ENCODE data around the gene MPZL2.

MPZL2 gene

DNA sequence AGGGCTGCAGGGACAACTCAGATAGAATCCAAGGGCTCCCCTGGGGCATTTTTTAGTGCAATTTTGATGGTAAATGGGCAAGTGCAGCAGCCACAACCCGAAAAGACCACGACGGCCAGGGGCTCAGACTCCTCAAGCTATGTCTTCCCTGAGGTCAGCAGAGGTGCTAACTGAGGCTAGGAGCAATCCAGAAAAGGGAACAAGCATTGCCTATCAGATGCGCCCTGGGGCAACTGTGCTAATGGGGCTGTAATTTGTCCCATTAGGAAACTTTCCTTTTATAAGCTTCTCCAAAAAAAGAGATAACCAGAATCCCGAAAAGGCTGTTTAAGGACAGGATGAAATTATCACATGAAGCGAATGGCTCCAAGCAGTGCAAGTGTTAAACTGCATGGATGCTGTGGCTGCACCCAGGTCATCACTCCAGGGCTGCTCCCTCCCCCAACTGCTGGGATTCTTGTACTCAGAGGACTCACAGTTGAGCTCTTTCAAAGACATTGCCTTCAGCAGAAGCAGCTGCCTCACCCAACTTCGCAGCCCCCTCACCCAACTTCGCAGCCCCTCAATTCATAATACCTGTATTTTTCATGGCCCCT is 37.6 kb upstream of the MPZL2 start:
- Histone ChIP-seq H3K4me2 (ENCODE audit: low read length) (no peak overlapping the region), H3K4me3 (ENCODE audit: low read length) (no peak overlapping the region), H3K27me3 (ENCODE audit: control insufficient read depth, insufficient read depth, low read length) (peaks cover 32% of the 10 kb centered on the region), H3K4me1 (ENCODE audit: control insufficient read depth, insufficient read depth, low read length) (no peaks in the 10 kb centered on the region), H3K9ac (ENCODE audit: low read depth, low read length) (no peak overlapping the region), H3K36me3 (ENCODE audit: insufficient read depth, low read length) (no peaks in the 10 kb centered on the region), H3K9me3 (replicated peaks; ENCODE audit: low read length) (no peaks in the 10 kb centered on the region)

DNA sequence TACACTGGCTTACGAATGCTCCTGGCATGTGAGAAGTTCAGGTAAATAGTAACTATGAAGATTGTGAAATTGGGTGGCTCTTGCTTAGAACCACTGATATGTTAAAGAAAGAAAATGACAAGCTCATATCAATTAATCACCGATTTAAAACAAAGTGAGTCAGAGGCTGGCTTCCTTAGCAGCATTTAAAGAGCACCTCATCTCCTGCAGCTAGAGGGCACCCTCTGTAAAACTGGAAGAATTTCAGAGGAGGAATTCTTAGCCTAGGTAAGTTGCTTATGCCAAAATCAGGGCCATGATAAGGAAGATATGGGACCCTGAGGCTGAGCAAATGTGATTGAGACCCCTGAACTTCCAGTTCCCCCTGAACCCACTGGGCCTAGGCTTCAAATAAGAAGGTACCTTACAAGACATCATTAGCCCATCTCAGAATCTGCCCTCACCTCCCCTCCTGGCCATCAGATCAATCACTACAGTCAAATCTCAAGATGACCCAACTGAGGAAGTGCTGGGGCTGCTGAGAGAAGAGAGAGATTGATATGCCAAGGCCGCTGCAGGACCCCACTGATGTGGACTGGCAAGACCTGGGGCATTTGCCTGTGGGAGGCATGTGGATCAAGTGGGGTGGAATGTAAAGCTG is 31.8 kb upstream of the MPZL2 start:
- Histone ChIP-seq H3K9me3 (replicated peaks; ENCODE audit: low read length) (no peaks in the 10 kb centered on the region), H3K4me2 (ENCODE audit: low read length) (no peak overlapping the region), H3K9ac (ENCODE audit: low read depth, low read length) (no peak overlapping the region), H3K27me3 (ENCODE audit: control insufficient read depth, insufficient read depth, low read length) (peaks cover 29% of the 10 kb centered on the region), H3K4me1 (ENCODE audit: control insufficient read depth, insufficient read depth, low read length) (no peaks in the 10 kb centered on the region), H3K36me3 (ENCODE audit: insufficient read depth, low read length) (no peaks in the 10 kb centered on the region), H3K4me3 (ENCODE audit: low read length) (no peak overlapping the region)

DNA sequence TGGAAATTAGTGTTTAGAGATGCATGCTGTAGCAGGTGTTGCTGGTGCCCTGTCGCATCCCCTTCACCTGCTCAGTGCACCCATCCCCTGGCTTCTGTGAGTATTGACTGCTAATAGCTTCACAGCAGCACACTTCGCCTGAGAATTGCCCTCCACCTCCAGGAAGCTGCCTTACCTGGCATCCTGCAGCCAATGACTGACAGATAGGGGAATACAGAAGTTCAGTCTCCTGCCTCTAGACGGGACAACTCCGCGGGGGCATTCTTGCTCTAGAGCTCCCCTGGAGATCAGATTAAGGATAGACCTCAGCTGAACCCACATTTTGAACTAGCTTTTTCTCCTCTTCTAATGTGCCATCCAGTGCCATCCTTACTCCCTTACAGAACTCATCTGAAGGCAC is 31.1 kb upstream of the MPZL2 start:
- Histone ChIP-seq H3K9ac (ENCODE audit: low read depth, low read length) (no peak overlapping the region), H3K4me3 (ENCODE audit: low read length) (no peak overlapping the region), H3K9me3 (replicated peaks; ENCODE audit: low read length) (no peaks in the 10 kb centered on the region), H3K4me2 (ENCODE audit: low read length) (no peak overlapping the region), H3K27me3 (ENCODE audit: control insufficient read depth, insufficient read depth, low read length) (peaks cover 27% of the 10 kb centered on the region), H3K36me3 (ENCODE audit: insufficient read depth, low read length) (no peaks in the 10 kb centered on the region), H3K4me1 (ENCODE audit: control insufficient read depth, insufficient read depth, low read length) (no peaks in the 10 kb centered on the region)

DNA sequence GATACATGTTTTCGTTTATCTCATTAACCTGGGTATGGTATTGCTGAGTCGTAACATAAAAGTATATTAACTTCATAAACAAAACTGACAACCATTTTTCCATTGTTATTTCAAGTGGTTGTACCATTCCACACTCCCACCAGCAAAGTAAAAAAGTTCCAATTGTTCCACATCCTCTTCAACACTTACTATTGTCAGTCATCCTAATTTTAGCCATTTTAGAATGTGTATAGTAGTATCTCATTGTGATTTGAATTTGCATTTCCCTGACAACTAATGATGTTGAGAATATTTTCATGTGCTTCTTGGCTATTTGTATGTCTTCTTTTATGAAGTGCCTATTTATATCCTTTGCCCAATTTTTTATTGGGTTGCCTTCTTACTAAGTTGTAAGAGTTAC is 30.0 kb upstream of the MPZL2 start:
- Histone ChIP-seq H3K4me1 (ENCODE audit: control insufficient read depth, insufficient read depth, low read length) (no peaks in the 10 kb centered on the region), H3K9me3 (replicated peaks; ENCODE audit: low read length) (no peaks in the 10 kb centered on the region), H3K27me3 (ENCODE audit: control insufficient read depth, insufficient read depth, low read length) (peaks cover 27% of the 10 kb centered on the region), H3K4me3 (ENCODE audit: low read length) (no peak overlapping the region), H3K9ac (ENCODE audit: low read depth, low read length) (no peak overlapping the region), H3K4me2 (ENCODE audit: low read length) (no peak overlapping the region), H3K36me3 (ENCODE audit: insufficient read depth, low read length) (no peaks in the 10 kb centered on the region)

DNA sequence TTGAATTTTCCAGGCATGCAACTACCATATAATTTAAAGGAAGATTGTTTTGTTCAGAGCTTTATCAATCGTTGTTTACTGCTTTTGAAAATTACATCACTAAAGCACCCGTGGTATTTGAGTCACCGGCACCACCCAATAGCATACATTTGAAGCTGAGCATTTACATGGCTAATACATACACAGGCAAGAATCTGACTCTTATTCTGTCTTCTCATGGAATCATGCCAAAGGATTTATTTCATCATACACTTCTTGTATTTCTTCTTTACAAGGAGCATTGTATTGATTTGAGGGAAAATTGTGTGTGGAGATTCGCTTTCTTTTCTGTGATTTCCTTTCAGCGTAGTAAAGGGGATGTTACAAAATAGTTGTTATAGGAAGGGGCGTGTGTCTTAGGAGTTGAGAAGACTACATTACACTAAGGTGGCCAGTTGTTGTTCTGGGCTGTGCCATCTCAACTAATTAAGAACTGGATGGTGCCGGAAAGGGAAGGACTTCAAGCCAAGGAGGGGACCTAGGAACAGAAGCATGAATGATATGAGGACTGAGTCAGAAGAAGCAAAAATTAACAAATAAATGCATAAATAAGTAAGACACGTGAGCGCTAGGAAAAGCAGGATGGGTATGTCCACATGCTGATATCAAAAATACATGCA is 27.5 kb upstream of the MPZL2 start:
- H3K9ac ChIP-seq (ENCODE audit: low read depth, low read length): no peak overlapping the region

DNA sequence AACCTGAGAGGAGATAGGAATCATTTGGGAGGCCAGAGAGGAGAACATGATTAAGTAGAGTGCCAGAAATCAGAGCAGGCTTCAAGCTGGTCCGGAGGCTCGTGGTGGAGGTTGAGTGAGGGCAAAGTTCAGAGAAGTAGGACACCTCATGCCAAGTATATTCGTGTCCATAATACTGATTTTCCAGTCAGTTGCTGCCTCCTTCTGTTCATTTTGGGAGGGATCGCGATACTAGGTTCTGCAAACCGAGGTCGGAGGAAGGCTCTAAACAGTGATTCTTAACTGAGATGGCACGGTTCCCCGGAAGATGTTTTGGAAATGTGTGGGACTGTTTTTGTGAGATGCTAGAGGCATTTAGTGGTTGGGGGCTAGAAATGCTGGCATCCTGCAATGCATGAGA is 26.8 kb upstream of the MPZL2 start:
- Histone ChIP-seq H3K4me2 (ENCODE audit: low read length) (no peak overlapping the region), H3K4me1 (ENCODE audit: control insufficient read depth, insufficient read depth, low read length) (no peaks in the 10 kb centered on the region), H3K27me3 (ENCODE audit: control insufficient read depth, insufficient read depth, low read length) (peaks cover 29% of the 10 kb centered on the region), H3K4me3 (ENCODE audit: low read length) (no peak overlapping the region), H3K36me3 (ENCODE audit: insufficient read depth, low read length) (no peaks in the 10 kb centered on the region), H3K9ac (ENCODE audit: low read depth, low read length) (no peak overlapping the region), H3K9me3 (replicated peaks; ENCODE audit: low read length) (no peaks in the 10 kb centered on the region)

More for the DNA sequence above, 27.5 kb upstream of the MPZL2 start:
- Histone ChIP-seq H3K9me3 (replicated peaks; ENCODE audit: low read length) (no peaks in the 10 kb centered on the region), H3K4me1 (ENCODE audit: control insufficient read depth, insufficient read depth, low read length) (no peaks in the 10 kb centered on the region), H3K36me3 (ENCODE audit: insufficient read depth, low read length) (no peaks in the 10 kb centered on the region), H3K4me2 (ENCODE audit: low read length) (no peak overlapping the region), H3K4me3 (ENCODE audit: low read length) (no peak overlapping the region), H3K27me3 (ENCODE audit: control insufficient read depth, insufficient read depth, low read length) (peaks cover 29% of the 10 kb centered on the region)

DNA sequence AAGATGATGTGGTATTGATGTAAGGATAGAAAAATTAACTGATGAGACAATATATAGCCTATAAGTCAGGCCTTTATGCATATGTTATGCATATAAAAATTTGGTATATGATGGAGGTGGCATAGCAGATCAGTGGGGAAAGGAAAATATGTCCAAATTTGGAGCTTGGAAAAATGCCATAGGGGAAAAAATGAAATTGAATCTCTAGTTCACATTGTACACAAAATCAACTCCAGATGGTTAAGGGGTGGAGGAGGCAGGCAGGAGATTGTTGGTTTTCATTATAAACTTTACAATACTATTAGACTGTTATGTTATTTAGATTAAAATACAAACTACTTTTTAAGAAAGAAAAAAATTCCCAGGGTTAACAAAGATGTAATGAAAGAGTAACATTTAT is 25.3 kb upstream of the MPZL2 start:
- no peaks in the 10 kb centered on the region for H3K36me3 ChIP-seq (ENCODE audit: insufficient read depth, low read length)
- H3K27me3 ChIP-seq (ENCODE audit: control insufficient read depth, insufficient read depth, low read length): peaks cover 26% of the 10 kb centered on the region
- H3K4me2 ChIP-seq (ENCODE audit: low read length): no peak overlapping the region
- no peak overlapping the region for H3K4me3 ChIP-seq (ENCODE audit: low read length)
- H3K9me3 ChIP-seq (replicated peaks; ENCODE audit: low read length): no peaks in the 10 kb centered on the region
- H3K9ac ChIP-seq (ENCODE audit: low read depth, low read length): no peak overlapping the region
- H3K4me1 ChIP-seq (ENCODE audit: control insufficient read depth, insufficient read depth, low read length): no peaks in the 10 kb centered on the region

DNA sequence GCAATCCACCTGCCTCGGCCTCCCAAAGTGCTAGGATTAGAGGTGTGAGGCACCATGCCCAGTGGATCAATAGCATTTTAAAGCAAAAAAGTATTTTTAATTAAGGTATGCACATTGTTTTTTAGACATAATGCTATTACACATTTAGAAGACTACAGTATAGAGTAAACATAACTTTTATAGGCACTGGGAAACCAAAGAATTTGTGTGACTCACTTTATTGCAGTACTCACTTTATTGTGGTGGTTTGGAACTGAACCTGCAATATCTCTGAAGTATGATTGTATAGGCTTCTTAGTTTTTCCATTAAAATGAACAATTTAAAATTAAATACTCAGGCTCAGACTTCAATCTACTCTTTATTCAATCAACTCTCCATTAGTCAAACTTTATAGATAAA is 22.9 kb upstream of the MPZL2 start:
- H3K9ac ChIP-seq (ENCODE audit: low read depth, low read length): no peak overlapping the region
- H3K36me3 ChIP-seq (ENCODE audit: insufficient read depth, low read length): no peaks in the 10 kb centered on the region
- peaks cover 32% of the 10 kb centered on the region for H3K27me3 ChIP-seq (ENCODE audit: control insufficient read depth, insufficient read depth, low read length)
- H3K9me3 ChIP-seq (replicated peaks; ENCODE audit: low read length): no peaks in the 10 kb centered on the region
- H3K4me2 ChIP-seq (ENCODE audit: low read length): no peak overlapping the region
- no peaks in the 10 kb centered on the region for H3K4me1 ChIP-seq (ENCODE audit: control insufficient read depth, insufficient read depth, low read length)
- H3K4me3 ChIP-seq (ENCODE audit: low read length): no peak overlapping the region

DNA sequence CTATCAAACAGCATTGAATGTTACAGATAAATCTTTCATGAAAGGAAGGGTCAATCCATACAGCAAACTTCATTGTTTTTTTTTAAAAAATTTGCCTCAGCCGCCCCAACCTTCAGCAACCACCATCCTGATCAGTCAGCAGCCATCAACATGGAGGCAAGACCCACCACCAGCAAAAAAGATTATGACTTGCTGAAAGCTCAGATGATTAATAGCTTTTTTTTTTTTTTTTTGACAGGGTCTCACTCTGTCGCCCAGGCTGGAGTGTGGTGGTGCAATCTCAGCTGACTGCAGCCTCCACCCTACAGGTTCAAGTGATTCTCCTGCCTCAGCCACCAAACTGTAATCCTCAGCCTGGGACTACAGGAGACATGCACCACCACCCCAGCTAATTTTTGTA is 22.4 kb upstream of the MPZL2 start:
- no peak overlapping the region for H3K9ac ChIP-seq (ENCODE audit: low read depth, low read length)
- no peak overlapping the region for H3K4me2 ChIP-seq (ENCODE audit: low read length)
- H3K36me3 ChIP-seq (ENCODE audit: insufficient read depth, low read length): no peaks in the 10 kb centered on the region
- no peaks in the 10 kb centered on the region for H3K9me3 ChIP-seq (replicated peaks; ENCODE audit: low read length)
- H3K4me1 ChIP-seq (ENCODE audit: control insufficient read depth, insufficient read depth, low read length): no peaks in the 10 kb centered on the region
- peaks cover 28% of the 10 kb centered on the region for H3K27me3 ChIP-seq (ENCODE audit: control insufficient read depth, insufficient read depth, low read length)
- no peak overlapping the region for H3K4me3 ChIP-seq (ENCODE audit: low read length)

DNA sequence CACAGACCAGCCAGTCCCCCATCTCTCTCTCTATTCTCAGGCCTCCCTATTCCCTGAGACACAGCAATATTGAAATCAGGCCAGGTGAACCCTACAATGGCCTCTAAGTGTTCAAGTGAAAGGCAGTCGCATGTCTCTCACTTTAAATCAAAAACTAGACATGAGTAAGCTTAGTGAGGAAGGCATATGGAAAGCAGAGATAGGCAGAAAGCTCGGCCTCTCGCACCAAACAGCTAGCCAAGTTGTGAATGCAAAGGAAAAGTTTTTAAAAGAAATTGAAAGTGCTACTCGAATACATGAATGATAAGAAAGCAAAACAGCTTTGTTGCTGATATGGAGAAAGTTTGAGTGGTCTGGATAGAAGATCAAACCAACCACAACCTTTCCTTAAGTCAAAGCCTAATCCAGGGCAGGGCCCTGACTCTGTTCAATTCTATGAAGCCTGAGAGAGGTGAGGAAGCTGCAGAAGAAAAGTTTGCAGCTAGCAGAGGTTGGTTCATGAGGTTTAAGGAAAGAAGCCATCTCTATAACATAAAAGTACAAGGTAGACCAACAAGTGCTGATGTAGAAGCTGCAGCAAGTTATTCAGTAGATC is 19.8 kb upstream of the MPZL2 start:
- no peaks in the 10 kb centered on the region for H3K9me3 ChIP-seq (replicated peaks; ENCODE audit: low read length)
- no peak overlapping the region for H3K4me2 ChIP-seq (ENCODE audit: low read length)
- no peak overlapping the region for H3K9ac ChIP-seq (ENCODE audit: low read depth, low read length)
- H3K4me3 ChIP-seq (ENCODE audit: low read length): no peak overlapping the region
- H3K36me3 ChIP-seq (ENCODE audit: insufficient read depth, low read length): no peaks in the 10 kb centered on the region
- H3K4me1 ChIP-seq (ENCODE audit: control insufficient read depth, insufficient read depth, low read length): no peaks in the 10 kb centered on the region
- H3K27me3 ChIP-seq (ENCODE audit: control insufficient read depth, insufficient read depth, low read length): peaks cover 20% of the 10 kb centered on the region

DNA sequence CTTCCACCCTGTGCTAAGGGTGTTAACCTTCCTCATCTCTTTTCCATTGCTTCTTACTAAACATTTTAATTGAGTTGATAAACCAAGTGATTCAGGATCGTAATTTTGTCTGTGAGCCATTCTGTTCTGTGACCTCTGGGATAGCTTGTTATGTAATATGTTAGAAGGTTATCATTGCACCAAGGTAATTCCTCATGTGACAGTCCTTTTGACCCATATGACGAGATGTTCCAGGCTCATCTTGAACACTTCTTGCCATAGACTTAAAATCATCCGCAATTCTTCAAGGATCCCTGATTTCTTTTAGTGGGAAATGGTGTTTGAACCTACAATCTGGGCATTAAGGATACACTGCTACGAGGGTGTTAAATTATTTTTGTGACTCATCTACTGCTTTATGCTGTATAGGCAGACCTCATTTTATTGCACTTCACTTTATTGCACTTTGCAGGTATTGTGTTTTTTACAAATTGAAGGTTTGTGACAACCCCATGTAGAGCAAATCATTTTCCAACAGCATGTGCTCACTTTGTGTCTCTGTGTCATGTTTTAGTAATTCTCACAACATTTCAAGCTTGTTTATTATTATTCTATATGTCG is 19.0 kb upstream of the MPZL2 start:
- Histone ChIP-seq H3K27me3 (ENCODE audit: control insufficient read depth, insufficient read depth, low read length) (peaks cover 20% of the 10 kb centered on the region), H3K9ac (ENCODE audit: low read depth, low read length) (no peak overlapping the region), H3K4me3 (ENCODE audit: low read length) (no peak overlapping the region), H3K4me1 (ENCODE audit: control insufficient read depth, insufficient read depth, low read length) (no peaks in the 10 kb centered on the region), H3K9me3 (replicated peaks; ENCODE audit: low read length) (no peaks in the 10 kb centered on the region), H3K4me2 (ENCODE audit: low read length) (no peak overlapping the region), H3K36me3 (ENCODE audit: insufficient read depth, low read length) (no peaks in the 10 kb centered on the region)

Data from skeletal muscle satellite cell (primary cell).